IPS DF 19.7 (cell line): ENCODE measurements around the gene UST.
"Not testable (repeated sequence)": the region's sequence is repeated elsewhere in the genome, so short reads cannot be mapped to it uniquely, and the experiment has no call there.

Experiments used
- DNase-seq: peaks from one replicate; pipeline ENCODE4 v3.0.0-alpha.2; 2013; ENCODE audit warnings: low read depth, low spot score

The UST gene

GRCh38 chr6:148765898-148766808 is 19.3 kb downstream of the UST start:
- DNase-seq: no peak

GRCh38 chr6:148768646-148769270 is 21.9 kb downstream of the UST start:
- no peak for DNase-seq

GRCh38 chr6:148769304-148769968 is 22.6 kb downstream of the UST start:
- DNase-seq: no peak

GRCh38 chr6:148770408-148771211 is 23.8 kb downstream of the UST start:
- no peak for DNase-seq

GRCh38 chr6:148771212-148771601 is 24.4 kb downstream of the UST start:
- DNase-seq: no peak

DNA sequence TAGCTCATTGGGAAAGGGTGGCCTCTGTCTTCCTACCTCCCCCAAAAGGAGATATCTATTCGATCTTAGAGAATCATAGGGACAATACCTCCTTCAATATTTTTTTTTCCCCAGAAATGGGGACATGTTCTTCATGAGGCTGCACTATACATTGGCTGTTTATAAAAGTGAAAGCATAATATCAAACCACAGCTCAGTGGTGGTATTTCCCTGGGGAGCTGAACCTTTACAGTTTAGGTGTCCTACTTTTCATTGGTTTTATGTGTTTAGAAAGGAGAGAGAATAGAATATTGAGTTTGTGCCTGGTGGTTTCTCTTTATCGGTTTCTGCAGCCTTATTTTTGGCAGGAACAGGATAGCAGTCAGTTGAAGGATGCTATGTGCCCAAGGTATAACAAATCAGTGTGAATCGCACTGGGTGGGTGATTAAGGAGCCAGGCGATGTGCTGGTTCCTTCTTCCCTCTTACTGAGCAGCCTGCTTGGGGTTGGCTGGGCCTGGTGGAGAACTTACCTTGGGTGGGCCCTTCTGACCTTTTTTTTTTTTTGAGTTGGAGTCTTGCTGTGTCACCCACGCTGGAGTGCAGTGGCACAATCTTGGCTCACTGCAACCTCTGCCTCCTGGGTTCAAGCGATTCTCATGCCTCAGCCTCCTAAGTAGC is 25.2 kb downstream of the UST start:
- DNase-seq: no peak

DNA sequence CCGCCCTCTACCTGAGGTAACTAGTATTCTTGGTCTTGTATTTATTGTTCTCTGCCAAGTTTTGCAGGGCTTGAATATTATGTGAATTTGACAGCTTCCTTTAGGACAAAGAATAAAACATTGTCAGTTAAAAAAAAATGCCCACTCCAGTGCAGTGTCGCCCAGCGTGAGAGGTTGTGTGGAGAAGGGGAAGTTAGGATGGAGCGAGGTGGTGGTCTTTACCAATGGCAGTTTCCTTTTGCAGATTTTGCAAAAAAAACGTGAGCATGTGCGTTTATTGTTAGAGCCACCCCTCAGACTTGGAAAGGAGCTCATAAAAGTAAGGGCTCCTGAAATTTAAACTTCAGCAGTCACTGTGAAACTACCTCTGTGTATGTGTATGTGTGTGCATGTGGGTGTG is 28.3 kb downstream of the UST start:
- DNase-seq: no peak

DNA sequence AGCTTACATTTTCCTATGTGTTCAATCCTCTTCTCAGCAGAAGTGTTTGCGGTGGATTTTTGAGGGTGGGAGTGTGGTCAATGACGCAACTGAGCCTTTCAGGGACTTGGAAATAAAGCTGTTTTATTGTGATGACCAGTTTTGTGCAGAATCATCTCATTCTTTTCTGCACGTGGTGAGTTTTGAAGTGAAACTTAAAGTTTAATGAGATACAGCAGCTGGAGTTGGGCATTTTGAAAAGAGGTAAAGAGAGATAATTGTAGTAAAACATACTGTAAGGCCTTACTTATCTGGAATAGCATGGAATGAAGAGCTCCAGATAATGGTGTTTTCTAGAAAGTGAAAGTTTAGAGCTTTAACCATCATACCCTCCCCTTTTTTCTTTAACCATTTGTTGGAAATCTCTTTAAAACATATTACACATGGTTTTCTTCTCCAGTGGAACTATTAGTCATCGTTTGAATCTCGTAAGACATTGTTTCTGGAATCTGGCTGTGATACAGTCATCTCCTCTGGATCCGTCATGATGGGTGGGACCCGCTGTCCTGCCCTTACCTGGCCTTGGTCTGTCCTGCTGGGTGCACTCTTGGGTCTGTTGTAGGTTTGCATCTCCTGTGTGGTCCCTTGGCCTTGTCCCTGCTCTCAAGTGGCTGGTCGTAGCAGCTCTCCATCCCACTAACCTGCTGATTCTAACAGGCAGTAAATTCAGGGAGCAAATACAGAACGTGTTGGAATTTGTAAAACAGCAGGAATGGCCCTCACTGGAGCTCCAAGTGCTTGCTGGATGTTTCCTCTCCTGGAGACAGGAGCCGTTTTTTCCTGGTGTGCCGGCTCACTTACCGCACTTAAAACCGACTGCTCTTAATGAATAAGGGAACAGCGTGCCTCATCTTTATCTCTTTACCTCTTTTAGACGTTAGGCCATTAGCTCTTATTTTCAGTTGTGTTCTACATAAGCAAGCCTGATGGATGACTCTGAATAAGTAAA is 29.8 kb downstream of the UST start:
- DNase-seq: no peak

GRCh38 chr6:148779142-148779562 is 32.3 kb downstream of the UST start:
- no peak for DNase-seq

GRCh38 chr6:148780423-148780822 is 33.6 kb downstream of the UST start:
- not testable (repeated sequence) for DNase-seq

GRCh38 chr6:148780918-148781436 is 34.1 kb downstream of the UST start:
- DNase-seq: no peak

DNA sequence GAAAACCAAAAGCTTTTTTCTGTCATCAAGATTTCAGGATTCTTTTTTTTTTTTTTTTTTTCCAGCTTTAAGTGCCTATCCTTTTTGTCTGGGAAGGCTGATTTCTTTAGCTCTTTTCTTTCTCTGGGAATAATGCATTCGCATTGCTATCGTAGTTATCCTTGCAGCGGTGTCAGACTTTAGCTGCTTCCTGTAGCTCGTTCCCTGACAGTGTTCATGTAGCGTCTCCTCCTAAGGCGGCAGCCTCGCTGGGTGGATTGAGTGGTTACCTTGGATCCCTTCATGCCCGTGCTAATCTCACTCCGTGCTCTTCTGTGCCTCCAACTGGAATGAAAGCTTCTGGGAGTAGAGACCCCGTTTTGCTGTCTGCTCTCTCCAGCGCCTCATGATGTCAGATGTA is 43.1 kb downstream of the UST start:
- no peak for DNase-seq

- no peak for DNase-seq
These were observed 43.6 kb downstream of the UST start for GRCh38 chr6:148790404-148790803.

- DNase-seq: no peak
These were observed 44.0 kb downstream of the UST start for GRCh38 chr6:148790817-148791216.

DNA sequence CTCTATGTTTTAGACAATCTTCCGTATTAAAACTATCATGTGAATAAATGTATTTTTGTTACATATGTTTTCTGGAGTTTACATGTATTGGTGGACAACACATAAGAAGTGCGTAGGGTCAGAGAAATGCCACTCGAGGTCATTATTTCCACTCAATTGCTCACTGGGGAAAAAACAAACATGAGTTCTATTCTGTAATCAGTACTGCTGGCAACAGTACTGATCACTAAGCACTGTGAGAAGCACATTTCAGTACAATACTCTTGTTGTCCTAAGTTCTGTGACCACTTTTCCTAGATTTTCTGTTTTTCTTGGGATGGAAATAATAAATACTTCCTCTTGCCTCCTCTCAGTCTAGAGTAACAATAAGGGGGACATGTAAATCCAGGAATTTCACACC is 44.5 kb downstream of the UST start:
- no peak for DNase-seq

DNA sequence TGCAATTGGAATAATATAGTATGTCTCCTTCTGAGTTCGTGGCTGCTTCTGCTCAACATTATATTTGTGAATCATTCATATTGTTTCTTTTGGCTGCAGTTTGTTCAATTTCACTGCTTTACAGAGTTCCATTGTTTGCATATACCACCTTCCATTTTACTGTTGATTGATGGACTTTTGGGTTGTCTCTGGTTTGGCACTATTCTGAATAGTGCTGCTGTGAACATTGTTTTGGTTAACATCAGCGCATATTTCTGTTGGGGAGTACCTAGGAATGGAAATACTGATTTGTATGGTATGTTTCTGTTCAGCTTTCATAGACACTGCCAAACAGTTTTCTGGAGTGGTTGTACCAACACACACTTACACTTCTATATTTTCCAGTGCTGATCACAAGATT is 46.9 kb downstream of the UST start:
- no peak for DNase-seq

- no peak for DNase-seq
These were observed 48.0 kb downstream of the UST start for GRCh38 chr6:148794797-148795196.

GRCh38 chr6:148795563-148795962 is 48.7 kb downstream of the UST start:
- no peak for DNase-seq

DNA sequence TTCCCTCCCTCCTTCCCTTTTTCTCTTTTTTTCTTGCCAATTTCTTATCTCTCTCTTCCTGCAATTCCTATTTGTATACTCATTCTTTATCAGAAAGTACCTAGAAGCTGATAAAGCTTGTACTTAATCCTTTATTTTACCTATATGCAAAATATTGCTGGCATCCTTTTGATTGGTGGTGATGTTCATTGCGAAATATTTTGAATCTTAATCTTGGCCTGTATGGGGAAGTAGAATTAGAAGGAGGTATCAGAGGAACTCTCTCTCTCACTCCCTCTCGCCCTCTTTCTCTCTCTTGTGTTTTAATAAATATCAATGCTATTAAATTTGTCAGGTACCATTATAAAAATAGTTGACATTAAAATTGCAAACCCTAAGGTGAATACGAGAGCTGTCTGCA is 52.8 kb downstream of the UST start:
- DNase-seq: no peak

DNA sequence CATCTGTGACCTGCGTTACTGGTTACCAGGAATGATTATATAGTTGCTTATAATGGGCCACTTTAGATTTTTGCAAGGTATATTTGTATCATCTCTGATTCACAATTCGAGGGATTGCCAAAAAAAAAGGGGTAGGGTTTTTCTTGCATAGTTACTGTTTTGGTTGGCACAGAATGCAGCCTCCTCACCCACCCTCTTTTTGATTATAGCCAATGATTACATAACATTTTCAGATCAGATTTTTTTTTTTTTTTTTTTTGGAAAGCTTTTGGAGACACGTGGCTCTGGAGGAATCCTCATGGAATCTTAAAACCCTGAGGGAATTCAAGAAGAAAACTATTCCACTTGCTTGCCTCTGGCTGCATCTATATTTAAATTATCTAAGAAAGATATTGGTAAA is 53.7 kb downstream of the UST start:
- DNase-seq: no peak
